GM19438 (cell line): ENCODE results near the gene OBSCN.
"Not testable (repeated sequence)": the region's sequence is repeated elsewhere in the genome, so short reads cannot be mapped to it uniquely, and the experiment has no call there.

ENCODE experiments used
- ATAC-seq: cut with Tn5 transposase; IDR thresholded peaks from one replicate; pipeline ENCODE4 v1.9.1; 2021; ENCODE audit warnings: low read depth; ENCODE audit not compliant: unreplicated experiment

The OBSCN gene

DNA sequence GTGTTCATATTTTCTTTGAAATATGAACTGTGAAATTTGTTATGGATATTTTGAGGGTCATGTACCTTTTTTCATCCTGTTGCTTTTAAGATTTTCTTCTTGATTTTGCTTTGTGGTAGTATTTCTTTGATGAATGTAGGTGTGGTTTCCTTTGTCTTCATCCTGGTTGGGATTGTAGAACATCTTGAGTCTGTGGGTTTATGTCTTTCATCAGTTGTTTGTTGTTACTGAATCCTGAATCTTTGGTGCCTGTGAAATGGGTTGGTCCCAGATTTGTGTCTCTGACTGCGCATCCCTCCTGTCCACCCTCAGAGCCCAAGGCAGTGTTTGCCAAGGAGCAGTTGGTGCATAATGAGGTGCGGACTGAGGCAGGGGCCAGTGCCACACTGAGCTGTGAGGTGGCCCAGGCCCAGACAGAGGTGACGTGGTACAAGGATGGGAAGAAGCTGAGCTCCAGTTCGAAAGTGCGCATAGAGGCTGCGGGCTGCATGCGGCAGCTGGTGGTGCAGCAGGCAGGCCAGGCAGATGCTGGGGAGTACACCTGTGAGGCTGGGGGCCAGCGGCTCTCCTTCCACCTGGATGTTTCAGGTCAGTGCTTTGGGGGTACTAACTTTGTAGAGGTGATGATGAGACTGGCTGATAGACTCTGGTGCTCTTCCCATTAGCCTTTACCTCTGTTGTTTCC lies 38.5 kb downstream of the OBSCN start:
- ATAC-seq = no peak

DNA sequence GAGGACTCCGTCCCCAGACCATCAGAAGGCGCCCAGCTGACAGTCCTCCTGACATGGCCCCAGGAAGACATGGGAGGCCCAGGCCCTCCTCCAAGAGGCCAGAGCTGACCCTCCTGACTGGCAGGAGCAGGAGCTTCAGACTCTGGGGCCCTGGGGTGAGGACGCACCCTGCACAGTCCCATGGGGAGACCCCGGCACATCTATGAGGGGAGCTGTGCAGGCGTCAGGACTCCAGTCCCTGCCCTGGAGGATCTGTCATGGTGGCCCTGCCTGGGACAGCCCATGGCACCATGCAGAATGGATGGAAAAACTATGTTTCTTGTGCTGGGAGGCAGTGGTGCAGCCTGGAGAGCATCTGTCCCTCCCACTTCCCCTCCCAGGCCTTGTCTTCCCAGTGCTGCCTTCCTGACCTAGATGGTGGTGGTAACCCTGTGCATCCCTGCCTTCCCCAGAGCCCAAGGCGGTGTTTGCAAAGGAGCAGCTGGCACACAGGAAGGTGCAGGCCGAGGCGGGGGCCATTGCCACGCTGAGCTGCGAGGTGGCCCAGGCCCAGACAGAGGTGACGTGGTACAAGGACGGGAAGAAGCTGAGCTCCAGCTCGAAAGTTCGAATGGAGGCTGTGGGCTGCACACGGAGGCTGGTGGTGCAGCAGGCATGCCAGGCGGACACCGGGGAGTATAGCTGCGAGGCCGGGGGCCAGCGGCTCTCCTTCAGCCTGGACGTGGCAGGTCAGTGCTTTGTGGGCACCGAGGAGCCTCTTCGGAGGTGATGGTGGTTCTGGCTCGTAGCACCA lies 41.9 kb downstream of the OBSCN start:
- no peak for ATAC-seq

DNA sequence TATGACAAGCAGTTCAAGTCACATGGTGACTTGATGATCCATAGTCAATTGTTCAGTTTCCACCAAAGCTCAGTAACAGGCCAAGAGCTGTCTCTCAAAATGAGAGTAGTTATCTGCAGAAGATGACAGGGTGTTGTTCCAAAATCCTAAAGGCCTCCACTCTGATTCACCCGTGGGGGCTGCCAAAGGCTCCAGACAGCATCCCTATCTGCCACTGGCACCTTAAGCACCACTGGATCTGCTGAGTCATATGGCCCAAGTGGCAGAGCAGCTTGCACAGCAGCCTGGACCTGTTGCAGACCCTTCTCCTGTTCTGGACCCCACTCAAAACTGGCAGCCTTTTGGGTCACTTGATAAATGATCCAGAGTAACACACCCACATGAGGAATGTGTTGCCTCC lies 44.6 kb downstream of the OBSCN start:
- ATAC-seq = not testable (repeated sequence)

DNA sequence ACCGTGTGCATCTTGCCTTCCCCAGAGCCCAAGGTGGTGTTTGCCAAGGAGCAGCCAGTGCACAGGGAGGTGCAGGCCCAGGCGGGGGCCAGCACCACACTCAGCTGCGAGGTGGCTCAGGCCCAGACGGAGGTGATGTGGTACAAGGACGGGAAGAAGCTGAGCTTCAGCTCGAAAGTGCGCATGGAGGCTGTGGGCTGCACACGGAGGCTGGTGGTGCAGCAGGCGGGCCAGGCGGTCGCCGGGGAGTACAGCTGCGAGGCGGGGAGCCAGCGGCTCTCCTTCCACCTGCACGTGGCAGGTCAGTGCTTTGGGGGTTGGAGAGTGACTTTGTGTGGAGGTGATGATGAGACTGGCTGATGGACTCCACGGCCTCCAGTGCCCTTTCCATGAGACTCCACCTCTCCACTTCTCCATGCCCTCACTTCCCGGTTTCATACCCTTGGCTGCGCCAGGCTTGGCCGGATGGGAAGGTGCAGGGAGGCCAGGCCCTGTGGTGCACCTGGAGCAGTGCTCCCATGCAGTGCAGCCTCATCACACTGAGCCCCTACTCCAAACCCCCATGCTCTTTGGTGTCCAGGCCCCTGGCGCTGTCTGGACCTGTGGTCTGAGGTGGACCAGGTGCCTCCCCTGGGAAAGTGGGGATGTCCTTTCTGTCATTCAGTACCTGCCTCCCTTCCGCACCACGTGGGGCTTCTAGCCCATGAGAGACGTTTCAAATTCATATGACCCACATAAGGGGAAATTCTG lies 49.0 kb downstream of the OBSCN start:
- no peak for ATAC-seq

DNA sequence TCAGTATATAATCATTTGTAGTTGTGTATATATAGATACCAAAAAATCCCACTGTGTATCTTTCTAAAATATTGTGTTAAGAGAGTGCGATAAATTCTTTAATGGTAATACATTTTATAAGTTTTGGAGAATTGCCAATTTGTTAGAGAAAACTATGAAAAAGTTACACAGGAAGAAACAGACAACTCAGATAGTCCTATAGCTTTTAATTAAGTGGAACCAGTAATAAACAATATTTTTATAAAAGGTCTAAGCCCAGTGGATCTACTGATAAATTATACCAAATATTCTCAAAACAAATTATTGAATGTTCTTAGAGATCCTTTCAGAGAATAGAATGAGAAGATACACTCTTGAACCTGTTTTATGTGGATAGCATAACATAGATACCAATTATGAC lies 50.6 kb downstream of the OBSCN start:
- no peak for ATAC-seq

DNA sequence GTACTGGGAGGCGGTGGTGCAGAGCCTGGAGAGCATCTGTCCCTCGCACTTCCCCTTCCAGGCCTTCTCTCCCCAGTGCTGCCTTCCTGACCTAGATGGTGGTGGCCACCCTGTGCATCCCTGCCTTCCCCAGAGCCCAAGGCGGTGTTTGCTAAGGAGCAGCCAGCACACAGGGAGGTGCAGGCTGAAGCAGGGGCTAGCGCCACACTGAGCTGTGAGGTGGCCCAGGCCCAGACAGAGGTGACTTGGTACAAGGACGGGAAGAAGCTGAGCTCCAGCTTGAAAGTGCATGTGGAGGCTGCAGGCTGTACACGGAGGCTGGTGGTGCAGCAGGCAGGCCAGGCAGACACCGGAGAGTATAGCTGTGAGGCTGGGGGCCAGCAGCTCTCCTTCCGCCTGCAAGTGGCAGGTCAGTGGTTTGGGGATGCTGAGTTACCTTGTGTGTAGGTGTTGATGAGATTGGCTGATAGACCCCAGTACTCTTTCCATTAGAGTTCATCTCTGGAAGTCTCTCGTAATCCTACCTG lies 51.6 kb downstream of the OBSCN start:
- no peak for ATAC-seq

DNA sequence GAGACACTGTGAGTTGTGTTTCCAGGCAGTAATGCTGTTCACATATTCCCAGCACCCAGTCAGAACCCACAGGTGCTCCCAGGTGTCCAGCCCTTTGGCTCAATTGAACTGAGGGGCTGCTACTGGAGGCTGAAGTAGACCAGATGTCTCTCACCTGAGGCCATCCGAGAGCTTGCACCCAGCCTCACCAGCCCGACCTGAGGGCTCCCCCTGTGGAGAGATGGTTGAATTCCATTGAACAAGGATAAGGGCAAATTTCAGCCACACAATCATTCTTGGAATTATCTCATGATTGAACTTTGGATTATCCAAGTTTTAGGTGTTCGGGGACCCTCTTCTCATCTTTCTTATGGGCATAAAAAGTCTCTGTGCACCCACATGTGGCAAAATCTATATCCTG lies 52.1 kb downstream of the OBSCN start:
- ATAC-seq = no peak

DNA sequence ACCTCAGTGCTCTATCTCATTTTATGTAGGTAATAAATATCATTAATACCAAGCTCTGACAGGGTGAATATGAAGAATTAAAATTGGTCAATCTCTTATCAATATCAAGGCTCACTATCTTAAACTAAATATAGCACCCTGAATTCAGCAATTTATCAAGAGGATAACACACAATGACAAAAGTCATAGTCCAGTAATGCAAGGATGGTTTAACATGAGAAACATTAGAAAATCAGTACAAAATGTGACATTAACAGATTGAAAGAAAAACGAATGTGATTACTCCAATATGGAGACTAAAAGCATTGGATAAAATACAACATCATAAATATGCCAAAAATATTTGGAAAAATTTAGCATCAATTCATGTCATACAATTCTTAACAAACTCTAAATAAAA lies 53.9 kb downstream of the OBSCN start:
- ATAC-seq = no peak

DNA sequence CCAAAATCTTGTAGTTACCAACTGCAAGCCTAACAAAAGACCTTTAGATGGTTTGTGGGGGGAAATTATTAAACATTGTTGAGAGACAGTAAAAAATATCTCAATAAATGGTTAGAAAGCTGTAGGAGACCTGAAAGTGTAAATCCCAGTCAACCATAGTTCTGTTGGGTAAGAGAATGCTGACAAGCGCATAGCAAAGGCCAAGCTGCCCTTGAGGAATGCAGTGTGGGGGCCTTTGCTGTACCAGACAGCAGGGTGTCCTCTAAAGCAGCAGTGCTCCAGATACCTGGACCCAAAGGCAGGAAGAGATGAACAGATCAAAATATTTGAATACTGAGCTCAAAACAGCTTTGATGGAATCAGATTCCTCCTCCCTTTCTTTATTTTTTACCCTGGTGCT lies 54.6 kb downstream of the OBSCN start:
- no peak for ATAC-seq

DNA sequence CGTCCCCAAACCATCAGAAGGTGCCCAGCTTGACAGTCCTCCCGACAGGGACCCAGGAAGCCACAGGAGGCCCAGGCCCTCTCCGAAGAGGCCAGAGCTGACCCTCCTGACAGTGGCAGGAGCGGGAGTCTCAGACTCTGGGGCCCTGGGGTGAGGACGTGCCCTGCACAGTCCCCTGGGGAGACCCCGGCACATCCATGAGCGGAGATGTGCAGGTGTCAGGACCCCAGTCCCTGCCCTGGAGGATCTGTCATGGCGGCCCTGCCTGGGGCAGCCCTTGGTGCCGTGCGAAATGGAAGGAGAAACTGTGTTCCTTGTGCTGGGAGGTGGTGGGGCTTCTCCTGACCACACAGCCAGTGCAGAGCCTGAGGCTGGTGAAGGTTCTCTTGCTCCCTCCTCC lies 55.8 kb downstream of the OBSCN start:
- no peak for ATAC-seq

DNA sequence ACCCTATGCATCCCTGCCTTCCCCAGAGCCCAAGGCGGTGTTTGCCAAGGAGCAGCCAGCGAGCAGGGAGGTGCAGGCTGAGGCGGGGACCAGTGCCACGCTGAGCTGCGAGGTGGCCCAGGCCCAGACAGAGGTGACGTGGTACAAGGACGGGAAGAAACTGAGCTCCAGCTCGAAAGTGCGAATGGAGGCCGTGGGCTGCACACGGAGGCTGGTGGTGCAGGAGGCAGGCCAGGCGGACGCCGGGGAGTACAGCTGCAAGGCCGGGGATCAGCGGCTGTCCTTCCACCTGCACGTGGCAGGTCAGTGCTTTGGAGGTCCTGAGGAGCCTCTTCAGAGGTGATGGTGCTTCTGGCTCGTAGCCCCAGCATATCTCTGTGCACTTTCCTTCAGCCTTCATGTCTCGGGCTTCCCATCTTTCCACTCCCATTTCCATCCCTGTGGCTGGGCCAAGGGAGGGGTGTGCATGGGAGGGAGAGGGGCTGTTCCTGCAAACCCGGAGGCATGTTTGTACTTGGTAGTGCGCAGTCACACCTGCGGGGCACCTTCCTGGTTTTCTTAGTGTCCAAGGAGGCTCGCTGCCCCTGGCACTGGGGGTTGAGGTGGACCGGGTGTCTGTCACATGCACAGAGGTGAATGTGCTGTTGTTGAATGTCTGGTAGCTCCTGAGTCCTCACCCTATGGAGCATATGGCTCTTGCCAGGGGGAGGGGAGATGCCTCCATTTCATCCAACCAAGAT lies 56.4 kb downstream of the OBSCN start:
- no peak for ATAC-seq

DNA sequence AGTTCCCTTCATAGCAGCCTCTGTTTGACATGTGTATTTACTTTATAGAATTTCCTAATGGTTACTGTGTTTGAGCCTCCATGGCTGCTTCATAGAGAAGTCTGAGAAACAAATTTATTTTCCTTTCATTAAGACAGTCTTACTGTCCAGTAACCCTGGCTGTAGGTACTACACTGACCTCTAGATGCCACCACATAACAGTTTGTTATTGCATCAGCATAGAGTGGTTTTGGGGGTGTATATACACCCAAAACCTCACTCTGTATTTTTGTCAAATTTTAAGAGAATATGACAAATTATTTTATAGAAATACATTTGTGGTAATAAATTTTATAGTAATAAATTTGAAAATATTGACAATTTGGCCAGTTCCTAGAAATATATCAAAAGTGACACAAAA lies 57.3 kb downstream of the OBSCN start:
- no peak for ATAC-seq

DNA sequence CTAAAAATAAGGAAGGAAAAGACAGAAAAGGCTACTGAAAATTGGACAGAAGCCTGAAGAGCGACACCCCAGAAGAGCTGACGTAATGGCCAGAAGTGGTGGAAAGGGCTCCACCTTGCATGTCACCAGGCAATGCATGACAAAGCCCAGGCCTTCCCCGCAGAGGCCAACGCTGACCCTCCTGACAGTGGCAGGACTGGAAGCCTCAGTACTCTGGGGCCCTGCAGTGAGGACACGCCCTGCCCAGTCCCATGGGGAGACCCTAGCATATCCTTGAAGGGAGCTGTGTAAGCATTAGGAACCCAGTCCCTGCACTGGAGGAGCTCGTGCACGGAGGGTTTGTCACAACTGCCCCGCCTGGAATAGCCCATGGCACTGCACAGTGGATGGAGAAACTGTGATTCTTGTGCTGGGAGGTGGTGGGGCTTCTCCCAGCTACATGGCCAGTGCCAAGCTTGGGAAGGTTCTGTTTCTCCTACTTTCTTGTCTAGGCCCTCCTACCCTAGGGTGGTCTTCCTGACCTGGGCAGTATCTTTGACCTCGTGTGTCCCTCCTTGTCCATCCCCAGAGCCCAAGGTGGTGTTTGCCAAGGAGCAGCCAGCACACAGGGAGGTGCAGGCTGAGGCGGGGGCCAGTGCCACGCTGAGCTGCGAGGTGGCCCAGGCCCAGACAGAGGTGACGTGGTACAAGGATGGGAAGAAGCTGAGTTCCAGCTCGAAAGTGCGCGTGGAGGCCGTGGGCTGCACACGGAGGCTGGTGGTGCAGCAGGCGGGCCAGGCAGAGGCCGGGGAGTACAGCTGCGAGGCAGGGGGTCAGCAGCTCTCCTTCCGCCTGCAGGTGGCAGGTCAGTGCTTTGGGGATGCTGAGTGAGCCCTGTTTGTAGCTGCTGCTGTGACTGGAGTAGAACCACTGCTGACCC lies 60.4 kb downstream of the OBSCN start:
- no peak for ATAC-seq

DNA sequence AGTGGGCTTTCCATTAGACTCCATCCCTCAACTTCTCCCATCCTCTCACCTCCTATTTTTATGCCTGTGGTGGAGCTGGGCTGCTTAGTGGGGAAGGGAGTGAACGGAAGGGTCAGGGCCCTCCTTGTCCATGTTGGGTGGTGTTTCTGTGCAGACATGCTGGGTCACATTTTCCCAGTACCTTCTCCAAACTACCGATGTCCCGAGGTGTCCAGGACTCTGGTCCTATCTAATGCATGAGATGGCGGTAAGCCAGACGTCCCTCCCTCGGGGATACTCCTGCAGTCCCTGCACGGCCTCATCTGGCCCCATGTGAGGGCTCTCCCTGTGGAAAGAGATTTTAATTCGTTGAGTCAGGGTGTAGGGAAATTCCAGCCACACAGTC lies 61.0 kb downstream of the OBSCN start:
- ATAC-seq = no peak

DNA sequence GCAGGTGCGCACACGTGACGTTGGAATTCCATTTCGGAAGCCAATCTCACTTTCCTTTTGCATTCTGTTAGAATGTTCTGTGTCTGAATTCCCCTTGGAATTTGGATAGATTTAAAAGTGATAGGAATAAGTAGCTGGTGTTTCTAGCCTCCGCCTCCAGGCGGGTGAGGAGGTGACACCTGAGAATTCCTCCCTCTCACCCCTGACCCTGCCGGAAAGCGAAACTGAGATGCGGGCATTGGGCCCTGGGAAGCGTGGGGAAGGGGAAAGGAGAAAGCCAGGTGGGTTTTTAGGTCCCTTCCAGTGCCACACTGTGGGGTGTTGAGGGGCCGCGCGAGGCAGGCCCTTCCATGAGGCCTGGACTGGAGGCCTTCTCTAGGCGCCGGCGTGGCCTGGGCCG lies 61.6 kb downstream of the OBSCN start:
- not testable (repeated sequence) for ATAC-seq

DNA sequence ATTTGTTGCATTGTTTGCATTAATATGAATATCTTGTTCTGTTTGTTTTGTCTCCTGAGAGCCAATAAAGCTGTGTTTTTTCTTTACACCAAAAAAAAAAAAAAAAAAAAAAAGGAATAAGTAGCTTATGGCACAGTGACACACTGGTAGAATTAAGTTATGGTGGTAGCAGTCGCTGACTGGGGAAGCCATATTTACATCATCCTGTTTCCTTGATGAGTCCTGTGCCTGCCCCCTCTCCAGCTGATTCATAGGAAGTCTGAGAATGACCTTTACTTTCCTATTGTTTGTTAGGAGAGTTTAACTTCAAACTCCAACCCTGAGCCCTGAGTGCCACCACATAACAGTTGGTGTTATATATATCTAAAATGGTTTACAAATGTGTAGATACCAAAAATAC lies 62.2 kb downstream of the OBSCN start:
- no peak for ATAC-seq

DNA sequence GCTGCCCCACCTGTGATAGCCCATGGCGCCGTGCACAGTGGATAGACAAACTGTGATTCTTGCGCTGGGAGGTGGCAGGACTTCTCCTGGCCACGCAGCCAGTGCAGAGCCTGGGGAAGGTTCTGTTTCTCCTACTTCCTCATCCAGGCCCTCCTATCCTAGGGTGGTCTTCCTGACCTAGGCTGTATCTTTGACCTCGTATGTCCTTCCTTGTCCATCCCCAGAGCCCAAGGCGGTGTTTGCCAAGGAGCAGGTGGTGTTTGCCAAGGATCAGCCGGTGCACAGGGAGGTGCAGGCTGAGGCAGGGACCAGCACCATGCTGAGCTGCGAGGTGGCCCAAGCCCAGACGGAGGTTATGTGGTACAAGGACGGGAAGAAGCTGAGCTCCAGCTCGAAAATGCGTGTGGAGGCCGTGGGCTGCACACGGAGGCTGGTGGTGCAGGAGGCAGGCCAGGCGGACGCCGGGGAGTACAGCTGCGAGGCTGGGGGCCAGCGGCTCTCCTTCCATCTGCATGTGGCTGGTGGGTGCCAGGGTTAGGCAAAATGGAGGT lies 63.9 kb downstream of the OBSCN start:
- ATAC-seq = no peak

DNA sequence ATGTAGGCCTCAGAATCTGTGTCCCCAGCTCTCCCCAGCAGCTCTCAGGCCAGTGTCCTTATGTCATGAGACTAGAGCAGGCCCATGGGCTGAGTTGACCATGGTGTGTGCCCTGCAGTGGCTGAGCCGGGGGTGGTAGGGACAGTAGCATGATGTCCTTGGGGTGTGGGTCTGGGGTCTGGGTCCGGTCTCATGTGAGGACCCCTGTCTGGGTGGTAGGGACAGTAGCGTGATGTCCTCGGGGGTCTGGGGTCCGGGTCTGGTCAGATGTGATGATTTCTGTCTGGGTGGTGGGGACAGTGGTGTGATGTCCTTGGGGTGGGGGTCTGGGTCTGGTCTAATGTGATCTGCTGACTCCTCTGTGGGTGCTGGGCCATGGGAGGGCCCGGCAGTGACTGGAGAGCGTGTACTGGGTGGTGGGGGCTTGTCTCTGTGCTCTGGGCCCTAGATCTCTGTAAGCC lies 64.5 kb downstream of the OBSCN start:
- no peak for ATAC-seq

DNA sequence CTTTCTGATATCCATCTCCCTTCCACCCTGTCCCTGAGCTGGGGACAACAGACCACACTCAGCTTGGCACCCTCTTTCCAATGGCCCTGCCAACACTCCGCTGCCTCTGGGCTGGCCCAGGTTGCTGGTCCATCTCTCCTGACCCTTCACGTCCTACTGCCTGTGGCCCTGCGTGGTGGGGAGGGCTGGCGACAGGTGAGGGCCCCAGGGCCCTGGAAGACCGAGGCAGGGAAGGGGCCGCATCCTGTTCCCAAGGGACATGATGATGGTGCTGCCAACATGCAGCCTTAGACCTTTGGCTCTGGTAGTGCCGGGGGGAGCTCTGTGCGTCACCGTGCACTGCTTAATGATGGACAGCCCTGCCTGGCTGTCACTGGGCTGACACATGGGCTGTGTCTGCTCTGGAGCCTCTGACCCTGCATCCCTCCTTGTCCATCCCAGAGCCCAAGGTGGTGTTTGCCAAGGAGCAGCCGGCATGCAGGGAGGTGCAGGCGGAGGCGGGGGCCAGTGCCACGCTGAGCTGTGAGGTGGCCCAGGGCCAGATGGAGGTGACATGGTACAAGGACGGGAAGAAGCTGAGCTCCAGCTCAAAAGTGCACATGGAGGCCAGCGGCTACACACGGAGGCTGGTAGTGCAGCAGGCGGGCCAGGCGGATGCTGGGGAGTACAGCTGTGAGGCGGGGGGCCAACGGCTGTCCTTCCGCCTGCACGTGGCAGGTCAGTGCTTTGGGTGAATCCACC lies 65.2 kb downstream of the OBSCN start:
- ATAC-seq = no peak
